Measurements from ENCODE around the gene PLEKHG5.
"Not testable (repeated sequence)": the region's sequence is repeated elsewhere in the genome, so short reads cannot be mapped to it uniquely, and the experiment has no call there.

PLEKHG5 gene

DNA sequence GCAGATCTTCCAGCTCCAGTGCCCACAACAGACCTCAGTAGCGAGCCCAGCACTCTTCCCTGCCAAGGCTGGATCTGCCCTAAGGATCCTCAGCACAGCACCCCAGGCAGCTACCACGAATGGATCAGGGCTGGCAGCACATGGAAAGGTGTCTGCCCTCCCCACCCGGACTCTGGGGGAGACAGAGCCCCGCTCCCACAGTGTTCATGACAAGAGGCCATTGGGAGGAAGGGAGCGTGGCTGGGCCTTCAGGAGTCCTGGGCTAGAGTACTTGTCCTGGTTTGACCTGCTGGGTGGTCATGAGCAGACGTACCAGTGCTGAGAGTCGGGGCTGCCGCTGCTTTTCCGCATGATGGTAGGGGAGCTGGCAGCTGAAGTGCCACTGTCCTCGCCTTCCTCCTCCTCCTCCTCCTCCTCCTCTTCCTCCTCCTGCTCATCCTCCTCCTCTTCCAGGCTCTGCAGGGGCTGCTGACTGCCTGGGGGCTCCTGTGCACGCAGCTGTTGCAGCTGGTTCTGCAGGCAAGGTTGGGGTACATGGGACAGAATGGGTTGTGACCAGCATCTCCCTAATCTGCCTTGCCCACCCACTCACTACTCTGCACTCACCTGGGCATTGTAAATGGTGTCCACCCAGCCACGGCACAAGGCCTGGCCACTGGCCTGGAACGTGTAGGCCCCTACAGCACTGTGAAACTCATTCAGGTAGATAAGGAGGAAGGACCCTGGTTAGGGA lies 22.6 kb downstream of the PLEKHG5 start:
- DNase-seq, result no peak

DNA sequence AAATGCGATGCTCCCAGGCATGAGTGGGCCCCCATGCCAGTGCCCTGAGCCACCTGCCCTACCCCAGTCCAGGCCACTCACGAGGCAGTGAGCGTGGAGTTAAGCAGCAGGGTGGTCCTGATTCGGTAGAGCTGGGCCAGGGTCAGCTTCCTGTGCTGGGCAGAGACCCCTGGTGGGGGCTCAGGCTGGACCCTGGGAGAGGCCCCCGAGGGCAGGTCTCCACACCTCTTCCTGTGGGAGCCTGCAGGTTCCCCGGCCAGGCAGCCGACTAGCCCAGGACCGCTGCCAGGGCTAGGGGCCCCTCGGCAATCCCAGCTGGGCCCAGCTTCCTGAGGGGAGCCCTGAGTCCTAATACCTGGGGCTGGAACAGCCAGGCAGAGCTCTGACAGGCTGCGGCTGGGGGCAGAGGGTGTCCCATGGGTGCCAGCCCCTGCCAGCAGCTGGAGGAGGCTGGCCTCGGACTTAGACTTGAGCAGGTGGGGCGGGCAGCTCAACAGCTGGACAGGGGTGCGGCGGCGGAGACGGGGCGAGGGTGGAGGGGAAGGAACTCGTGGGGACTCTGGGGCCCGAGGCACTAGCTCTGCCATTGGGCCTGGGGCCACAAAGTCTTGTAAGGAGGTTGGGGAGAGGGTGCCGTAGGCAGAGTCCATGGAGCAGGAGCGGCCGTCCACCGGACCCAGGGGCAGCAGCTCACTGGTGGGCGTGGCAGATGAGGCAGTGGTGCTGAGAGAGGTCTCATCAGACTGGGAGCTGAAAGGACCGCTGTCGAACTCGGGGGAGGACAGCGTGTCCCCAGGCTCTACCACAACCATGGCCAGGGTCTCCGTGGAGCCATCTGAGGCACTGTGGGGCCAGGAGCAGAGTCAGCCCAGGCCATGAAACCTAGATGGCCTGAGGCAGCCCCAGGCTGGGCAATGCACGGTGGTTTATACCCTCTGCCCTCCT lies 23.5 kb downstream of the PLEKHG5 start:
- intact Hi-C loops (cut with DNase I), result no loop called here
- DNase-seq, result no peak

More for the DNA sequence above, 22.6 kb downstream of the PLEKHG5 start:
- intact Hi-C loops (cut with DNase I), result no loop called here

DNA sequence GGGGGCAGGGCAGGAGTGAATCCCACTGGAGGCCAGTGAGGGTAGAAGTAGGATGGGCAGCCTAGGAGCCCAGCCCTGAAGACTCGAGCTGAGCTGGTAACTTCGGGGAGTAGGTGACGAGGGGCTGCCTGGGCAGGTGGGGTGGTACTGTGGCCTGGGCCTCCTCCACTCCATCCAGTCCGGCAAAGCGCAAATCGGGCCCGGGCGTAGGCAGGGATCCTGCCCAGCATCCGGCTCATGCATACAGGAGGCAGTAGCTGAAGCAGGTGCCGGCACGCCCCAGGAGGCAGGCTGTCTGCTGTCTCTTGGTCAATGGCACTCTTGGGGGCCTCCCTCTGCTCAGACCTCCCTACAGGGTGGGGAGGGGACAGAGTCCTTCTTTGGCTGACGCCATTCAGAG lies 24.2 kb downstream of the PLEKHG5 start:
- intact Hi-C loops (cut with DNase I), result no loop called here
- DNase-seq, result no peak

GRCh38 chr1:6466751-6467150 lies 24.7 kb downstream of the PLEKHG5 start:
- intact Hi-C loops (cut with DNase I), result no loop called here
- no peak for DNase-seq

GRCh38 chr1:6466023-6466422 lies 25.4 kb downstream of the PLEKHG5 start, which contains the start of gene TNFRSF25:
Gene TNFRSF25 (minus strand): TSS chr1:6466173. CDS start chr1:6466107, 66 bp downstream.
- intact Hi-C loops (cut with DNase I), result no loop called here
- no peak for DNase-seq

DNA sequence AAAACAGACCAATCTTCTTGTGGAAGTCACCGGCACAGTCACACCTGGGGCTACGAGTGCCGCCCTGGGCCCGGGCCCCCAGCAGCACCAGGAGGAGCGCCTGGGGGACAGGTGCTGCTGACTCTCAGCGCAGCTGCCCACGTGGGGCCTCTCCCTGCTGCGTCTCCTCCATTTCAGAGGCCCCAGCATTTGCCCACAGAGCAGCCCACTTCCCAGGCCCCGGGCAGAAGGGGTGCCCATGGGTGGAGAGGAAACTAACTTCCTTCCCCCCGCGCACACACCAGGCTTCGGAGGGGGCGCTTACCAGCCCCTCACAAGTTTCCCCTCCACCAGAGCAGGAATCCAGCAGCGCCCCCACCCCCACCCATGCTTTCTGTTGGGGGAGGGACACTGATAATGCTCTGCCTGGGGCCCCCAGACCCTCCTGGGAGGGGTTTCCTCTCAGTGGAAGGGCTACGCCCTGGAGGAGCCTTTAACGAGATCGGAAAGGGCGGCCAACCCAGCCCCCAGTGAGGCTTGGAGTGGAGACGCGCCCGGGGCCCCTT lies 25.9 kb downstream of the PLEKHG5 start:
- no peak for DNase-seq
- intact Hi-C loops (cut with DNase I), result no loop called here

GRCh38 chr1:6464915-6465314 lies 26.6 kb downstream of the PLEKHG5 start:
- intact Hi-C loops (cut with DNase I), result no loop called here
- DNase-seq, result no peak

- DNase-seq, result peak in 15 of 42 donors; percentile 16 to 54 (median 26)
- intact Hi-C loops (cut with DNase I), result no loop called here
Observed at GRCh38 chr1:6464514-6464836, 27.0 kb downstream of the PLEKHG5 start.

DNA sequence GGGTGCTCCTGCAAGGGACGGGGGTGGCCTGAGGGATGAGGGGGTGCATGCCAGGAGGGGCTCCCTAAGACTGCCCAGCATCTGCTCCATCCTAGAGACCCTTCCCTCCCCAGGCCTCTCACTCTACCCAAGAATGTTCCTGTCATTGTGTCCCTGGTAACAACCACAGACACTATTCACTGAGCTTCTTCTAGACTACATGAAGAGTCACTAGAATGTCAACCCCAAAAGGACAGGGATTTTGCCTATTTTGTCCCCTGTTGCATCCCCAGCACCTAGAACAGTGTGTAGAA lies 28.4 kb downstream of the PLEKHG5 start:
- intact Hi-C loops (cut with DNase I), result no loop called here
- DNase-seq, result no peak

DNA sequence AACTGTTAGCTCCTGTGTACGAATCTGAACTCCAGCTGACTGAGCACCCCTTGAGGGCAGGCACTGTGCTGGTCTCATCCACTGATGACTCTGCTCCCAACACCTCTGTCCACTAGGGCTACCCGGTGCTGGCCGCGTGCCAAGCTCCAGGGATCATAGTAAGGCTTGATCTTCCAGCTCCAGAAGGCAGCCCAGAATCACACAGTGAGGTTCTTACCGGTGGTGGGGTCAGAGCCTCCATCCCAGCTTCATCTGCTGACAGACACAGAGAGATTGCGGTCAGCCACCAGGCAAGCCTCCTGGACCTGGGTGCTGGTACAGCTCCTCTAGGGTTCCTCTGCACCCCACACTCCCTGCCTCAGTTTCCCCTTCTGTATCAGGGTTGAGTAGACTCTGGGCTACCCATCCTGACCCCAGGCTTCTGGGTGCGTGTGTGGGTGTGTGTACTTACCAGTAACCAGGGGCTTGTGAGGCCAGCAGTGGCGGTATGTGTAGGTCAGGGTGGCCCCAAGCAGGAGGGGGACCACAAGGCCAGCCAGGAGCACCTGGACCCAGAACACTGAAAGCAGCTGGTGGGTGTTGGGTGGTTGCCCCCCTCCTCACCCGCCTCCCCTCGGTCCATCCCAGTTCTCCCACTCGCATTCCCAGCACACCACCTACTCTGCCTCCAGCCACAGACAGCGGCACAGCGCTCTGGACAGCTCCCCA lies 28.9 kb downstream of the PLEKHG5 start:
- no peak for DNase-seq
- intact Hi-C loops (cut with DNase I), result no loop called here

- intact Hi-C loops (cut with DNase I), result no loop called here
- DNase-seq, result no peak
Observed at GRCh38 chr1:6461538-6462411, 29.7 kb downstream of the PLEKHG5 start.

DNA sequence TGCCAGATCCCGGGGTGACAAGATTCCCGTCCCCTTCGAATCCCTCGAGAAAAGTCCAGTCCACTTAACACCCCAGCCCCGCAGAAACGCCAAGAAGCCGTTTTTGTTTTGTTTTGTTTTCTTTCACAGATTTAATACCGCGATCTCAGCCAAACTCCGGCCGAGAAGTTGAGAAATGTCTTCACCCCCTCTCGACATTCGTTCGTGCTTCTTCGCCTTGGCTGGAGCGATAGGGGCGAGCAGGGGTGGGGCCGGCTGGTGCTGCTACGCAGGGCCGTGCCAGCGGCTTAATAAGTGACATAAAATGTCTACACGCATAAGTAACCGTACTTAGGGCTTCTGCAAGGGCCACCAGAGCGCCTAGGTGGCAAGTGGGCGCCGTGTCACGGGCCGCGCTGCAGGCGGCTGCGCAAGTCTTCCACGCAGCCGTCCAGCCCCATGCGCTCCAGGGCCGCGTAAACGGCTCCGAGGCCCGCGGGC lies 30.4 kb downstream of the PLEKHG5 start:
- intact Hi-C loops (cut with DNase I), result no loop called here
- no peak for DNase-seq

DNA sequence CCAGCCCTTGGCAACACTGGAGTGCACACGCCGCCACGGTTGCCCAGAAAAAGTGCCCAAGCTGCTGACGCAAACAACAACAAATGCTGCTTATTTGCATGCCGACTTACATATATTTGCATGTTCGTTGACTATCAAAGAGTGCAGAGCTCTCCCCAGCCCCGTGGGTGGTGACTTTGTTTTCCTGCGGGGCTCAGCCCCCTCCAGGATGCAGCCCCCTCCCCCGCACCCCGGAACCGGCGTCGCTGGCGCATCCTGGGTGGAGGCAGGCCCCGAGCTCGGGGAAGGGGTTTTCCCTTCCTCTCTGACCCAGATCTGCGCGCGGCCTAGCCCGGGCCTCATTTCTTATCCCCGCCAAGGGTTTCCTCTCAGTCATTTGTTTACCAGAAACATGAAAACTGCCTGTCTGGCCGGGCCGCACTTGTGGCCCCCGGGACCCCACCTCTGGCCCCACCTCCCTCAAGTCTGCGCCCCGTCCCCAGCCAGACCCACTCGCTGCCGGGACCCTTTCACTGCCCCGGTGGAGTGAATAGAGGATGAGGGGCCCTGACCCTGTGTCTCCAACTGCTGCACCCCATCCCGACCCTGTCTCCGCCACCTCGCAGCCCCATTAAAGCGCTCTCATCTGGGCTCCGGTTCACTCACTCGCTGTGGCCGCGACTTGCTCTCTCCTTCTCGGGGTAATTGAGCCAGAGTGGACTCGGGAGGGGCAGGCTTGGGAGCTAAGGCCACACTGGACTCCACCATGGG lies 31.0 kb downstream of the PLEKHG5 start:
- peak in 1 of 42 donors; percentile 29 for DNase-seq
- intact Hi-C loops (cut with DNase I), result no loop called here

DNA sequence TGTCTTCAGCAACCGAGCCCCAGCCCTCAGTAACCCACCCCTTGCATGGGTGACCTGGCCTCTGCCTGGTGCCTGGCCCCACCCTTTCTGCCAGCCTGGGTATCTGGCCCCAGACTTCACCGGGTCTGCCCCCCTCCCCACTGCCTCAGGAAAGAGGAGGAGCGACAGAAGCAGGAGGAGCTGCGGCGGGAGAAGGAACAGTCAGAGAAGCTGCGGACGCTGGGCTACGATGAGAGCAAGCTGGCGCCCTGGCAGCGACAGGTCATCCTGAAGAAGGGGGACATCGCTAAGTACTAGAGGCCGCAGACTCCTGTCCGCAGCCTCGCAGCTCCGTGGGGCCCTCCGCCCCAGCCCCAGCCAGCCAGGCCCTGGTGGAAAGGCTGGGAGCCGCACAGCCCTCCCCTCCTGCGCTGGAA lies 31.6 kb downstream of the PLEKHG5 start:
- DNase-seq, result peak in 2 of 42 donors; percentile 35 to 63
- intact Hi-C loops (cut with DNase I), result no loop called here

GRCh38 chr1:6456800-6457466 lies 34.5 kb downstream of the PLEKHG5 start:
- intact Hi-C loops (cut with DNase I), result no loop called here
- DNase-seq, result no peak

GRCh38 chr1:6455752-6456520 lies 35.5 kb downstream of the PLEKHG5 start:
- DNase-seq; intact Hi-C loops (cut with DNase I): not testable (repeated sequence)

Data from head of caudate nucleus (tissue), 42 donors.